Fibroblast of skin of right quadriceps (primary cell): ENCODE data around the gene BBIP1.

Source experiments
- DNase-seq: peaks from one replicate; pipeline ENCODE4 v3.0.0-alpha.2; 2013

BBIP1 gene

GRCh38 chr10:110860576-110861241 lies 58.3 kb downstream of the BBIP1 start:
- no peak for DNase-seq

DNA sequence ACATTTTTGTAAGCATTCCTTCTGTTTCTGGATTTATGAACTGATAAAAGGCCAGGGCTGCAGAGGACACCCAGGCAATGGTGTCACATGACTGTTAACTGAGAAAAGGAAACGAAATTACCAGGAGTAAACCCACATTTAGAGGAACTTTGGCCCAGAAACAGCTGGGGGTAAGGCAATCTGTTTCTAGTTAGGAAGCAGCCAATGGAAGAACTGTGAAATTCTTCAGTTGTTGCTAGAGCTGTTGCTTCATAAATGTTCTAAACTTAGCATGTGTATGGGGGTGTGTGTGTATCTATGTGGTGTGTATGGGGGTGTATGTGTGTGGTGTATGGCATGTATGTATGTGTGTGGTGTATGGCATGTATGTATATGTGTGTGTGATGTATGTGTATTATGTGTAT lies 59.0 kb downstream of the BBIP1 start:
- peak; percentile 94 for DNase-seq

GRCh38 chr10:110859206-110859972 lies 59.6 kb downstream of the BBIP1 start:
- no peak for DNase-seq

DNA sequence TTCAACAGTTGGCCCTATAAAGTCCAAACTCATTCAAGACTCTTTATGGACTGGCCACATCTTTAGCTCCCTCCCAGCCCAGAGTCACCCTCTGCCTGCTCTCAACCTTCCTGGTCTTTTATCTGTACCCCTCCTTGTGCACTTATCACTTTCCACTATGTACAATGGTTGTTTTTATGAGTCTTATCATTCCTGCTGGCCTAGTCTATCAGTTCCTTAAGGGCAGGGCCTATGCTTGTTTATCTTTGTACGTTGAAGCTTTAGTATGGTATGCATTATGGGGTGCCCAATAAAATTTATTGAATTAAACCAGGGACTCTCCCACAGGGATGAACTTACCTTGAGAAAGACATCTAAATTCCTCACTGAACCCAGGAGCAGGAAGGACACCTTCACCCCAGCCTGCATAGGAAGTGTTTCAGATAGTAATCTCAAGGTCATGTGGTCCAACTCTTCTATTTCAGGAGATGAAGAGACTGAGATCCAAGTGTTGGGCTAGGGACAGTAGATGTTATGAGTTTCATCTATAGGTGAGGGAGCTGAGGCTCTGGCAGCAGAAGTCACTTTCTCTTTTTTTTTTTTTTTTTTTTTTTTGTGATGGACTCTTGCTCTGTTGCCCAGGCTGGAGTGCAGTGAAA lies 60.6 kb downstream of the BBIP1 start:
- no peak for DNase-seq

GRCh38 chr10:110857265-110858171 lies 61.5 kb downstream of the BBIP1 start:
- DNase-seq, result peak; percentile 28

GRCh38 chr10:110853921-110854605 lies 64.9 kb downstream of the BBIP1 start:
- DNase-seq, result no peak

GRCh38 chr10:110852947-110853346 lies 66.0 kb downstream of the BBIP1 start:
- DNase-seq, result no peak

- no peak for DNase-seq
These were observed 66.6 kb downstream of the BBIP1 start for GRCh38 chr10:110852255-110852896.

- peak; percentile 39 for DNase-seq
These were observed 67.9 kb downstream of the BBIP1 start for GRCh38 chr10:110851020-110851612.

DNA sequence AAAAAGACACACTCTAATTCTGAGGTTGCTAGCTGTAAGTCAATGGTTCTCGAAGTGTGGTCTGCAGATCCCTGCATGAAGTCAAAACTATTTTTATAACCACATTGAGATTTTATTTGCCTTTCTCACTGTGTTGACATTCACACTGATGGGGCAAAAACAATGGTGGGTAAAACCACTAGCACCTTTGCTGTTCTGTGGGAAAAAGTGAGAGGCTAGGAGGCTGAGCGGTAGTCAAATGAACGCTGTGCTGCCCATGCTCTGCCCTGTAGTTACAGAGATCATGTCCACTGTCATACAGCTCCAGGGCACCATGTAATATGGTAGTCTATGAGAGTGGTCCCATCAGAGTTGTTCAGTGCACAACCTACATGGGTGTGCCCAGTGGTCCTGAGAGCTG lies 68.9 kb downstream of the BBIP1 start:
- no peak for DNase-seq
